Colonic mucosa (tissue), 4 donors: Measurements from ENCODE around the gene FAM110A. TPM values are rescaled to one million over a fixed set of nuclear protein-coding genes. Genes with fewer than 3 reads are reported as not detected.

Experiments
- DNase-seq: peaks from one replicate; pipeline ENCODE4 v3.0.0-alpha.2; 2020
- H3K27ac ChIP-seq: fragments of 200-600 bp; one replicate; pipeline ENCODE4 v1.8.0; 2021
- H3K27me3 ChIP-seq: fragments of 200-600 bp; one replicate; pipeline ENCODE4 v1.8.0; 2021
- H3K36me3 ChIP-seq: fragments of 200-600 bp; one replicate; pipeline ENCODE4 v1.8.0; 2021
- H3K4me1 ChIP-seq: fragments of 200-600 bp; one replicate; pipeline ENCODE4 v1.8.0; 2021; ENCODE audit warnings: mild to moderate bottlenecking
- H3K4me3 ChIP-seq: fragments of 200-600 bp; one replicate; pipeline ENCODE4 v1.8.0; 2021
- H3K9ac ChIP-seq, 2 donors: one replicate each; pipeline ENCODE4 v1.7.0; 2013; ENCODE audit warnings: control low read depth in 2 of 2, low read depth in 2 of 2, low read length in 2 of 2
- H3K9me3 ChIP-seq: fragments of 200-600 bp; one replicate; pipeline ENCODE4 v1.8.0; 2021
- intact Hi-C: fragments of 100-400 bp; cut with DNase I; formaldehyde crosslinking; loops from one replicate; pipeline ENCODE4 v1.14.1; 2022
- total RNA-seq, 2 donors: library from RNA; stranded (reverse); fragmentation: NEBNext Ultra II Directional in 1 of 2; extraction: Animal tissue kit (Norgen Biotek cat#: 25700) in 1 of 2; gene quantifications; one replicate each; pipeline ENCODE4 v1.2.1, GENCODE V29; 2021
- TF ChIP-seq, protein P1 (sequence below): fragments of 200-600 bp; IDR thresholded peaks from one replicate; pipeline ENCODE4 v1.8.0; 2022; ENCODE audit warnings: antibody characterized with exemption, mild to moderate bottlenecking
- donor health status: healthy.
- donor health status: DM: no; HTN: no; CAD: no.
- donor health status: DM: no; HTN: no; CAD: no.

Gene FAM110A
- total RNA-seq, 2 donors from 2014 or later = 13.0 to 19.7 TPM

GRCh38 chr20:831251-831650 is 2.3 kb upstream of the FAM110A start:
- Histone ChIP-seq H3K36me3 (no peaks in the 10 kb centered on the region), H3K27me3 (no peaks in the 10 kb centered on the region), H3K9me3 (no peaks in the 10 kb centered on the region), H3K27ac (no peak overlapping the region), H3K9ac (no peak overlapping the region), H3K4me1 (no peaks in the 10 kb centered on the region), H3K4me3 (no peak overlapping the region)
- intact Hi-C loops = no loop called here
- TF ChIP-seq, protein P1, sequence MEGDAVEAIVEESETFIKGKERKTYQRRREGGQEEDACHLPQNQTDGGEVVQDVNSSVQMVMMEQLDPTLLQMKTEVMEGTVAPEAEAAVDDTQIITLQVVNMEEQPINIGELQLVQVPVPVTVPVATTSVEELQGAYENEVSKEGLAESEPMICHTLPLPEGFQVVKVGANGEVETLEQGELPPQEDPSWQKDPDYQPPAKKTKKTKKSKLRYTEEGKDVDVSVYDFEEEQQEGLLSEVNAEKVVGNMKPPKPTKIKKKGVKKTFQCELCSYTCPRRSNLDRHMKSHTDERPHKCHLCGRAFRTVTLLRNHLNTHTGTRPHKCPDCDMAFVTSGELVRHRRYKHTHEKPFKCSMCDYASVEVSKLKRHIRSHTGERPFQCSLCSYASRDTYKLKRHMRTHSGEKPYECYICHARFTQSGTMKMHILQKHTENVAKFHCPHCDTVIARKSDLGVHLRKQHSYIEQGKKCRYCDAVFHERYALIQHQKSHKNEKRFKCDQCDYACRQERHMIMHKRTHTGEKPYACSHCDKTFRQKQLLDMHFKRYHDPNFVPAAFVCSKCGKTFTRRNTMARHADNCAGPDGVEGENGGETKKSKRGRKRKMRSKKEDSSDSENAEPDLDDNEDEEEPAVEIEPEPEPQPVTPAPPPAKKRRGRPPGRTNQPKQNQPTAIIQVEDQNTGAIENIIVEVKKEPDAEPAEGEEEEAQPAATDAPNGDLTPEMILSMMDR = no peak
- DNase-seq = no peak

DNA sequence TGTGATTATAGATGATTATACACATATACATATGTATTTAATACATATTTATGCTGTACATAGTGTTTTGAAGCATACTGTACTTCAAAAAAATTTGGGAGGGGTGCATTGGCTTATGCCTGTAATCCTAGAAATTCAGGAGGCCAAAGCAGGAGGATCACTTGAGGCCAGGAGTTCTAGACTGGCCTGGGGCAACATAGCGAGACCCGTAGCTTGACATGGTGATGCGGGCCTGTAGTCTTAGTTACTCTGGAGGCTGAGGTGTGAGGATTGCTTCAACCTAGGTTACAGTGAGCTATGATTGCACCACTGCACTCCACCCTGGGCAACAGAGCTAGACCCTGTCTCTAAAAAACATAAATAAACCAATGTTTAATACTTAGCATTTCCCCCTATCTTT is 1.6 kb upstream of the FAM110A start:
- no peaks in the 10 kb centered on the region for H3K4me1 ChIP-seq
- no peak for DNase-seq
- H3K4me3 ChIP-seq = no peak overlapping the region
- no peaks in the 10 kb centered on the region for H3K36me3 ChIP-seq
- no peak overlapping the region for H3K9ac ChIP-seq
- H3K27ac ChIP-seq = no peak overlapping the region
- H3K27me3 ChIP-seq = no peaks in the 10 kb centered on the region
- intact Hi-C loops = no loop called here
- TF ChIP-seq, protein P1 = no peak
- no peaks in the 10 kb centered on the region for H3K9me3 ChIP-seq

GRCh38 chr20:833121-833449 is 430 bp upstream of the FAM110A start:
- H3K36me3 ChIP-seq = no peaks in the 10 kb centered on the region
- no peak for DNase-seq
- H3K4me3 ChIP-seq = peak overlapping the region; percentile 81
- no peaks in the 10 kb centered on the region for H3K27me3 ChIP-seq
- H3K27ac ChIP-seq = peak overlapping the region; percentile 53
- H3K9ac ChIP-seq = peak overlapping the region; percentile 40 to 86
- no peaks in the 10 kb centered on the region for H3K9me3 ChIP-seq
- TF ChIP-seq, protein P1 = no peak
- intact Hi-C loops = no loop called here
- H3K4me1 ChIP-seq = no peaks in the 10 kb centered on the region

GRCh38 chr20:834151-834746 is 734 bp downstream of the FAM110A start:
- TF ChIP-seq, protein P1 = no peak
- no peaks in the 10 kb centered on the region for H3K4me1 ChIP-seq
- no peak for DNase-seq
- peak overlapping the region; percentile 59 for H3K27ac ChIP-seq
- H3K27me3 ChIP-seq = no peaks in the 10 kb centered on the region
- H3K36me3 ChIP-seq = no peaks in the 10 kb centered on the region
- peak overlapping the region; percentile 81 for H3K4me3 ChIP-seq
- H3K9me3 ChIP-seq = no peaks in the 10 kb centered on the region
- peak overlapping the region; percentile 86 to 89 for H3K9ac ChIP-seq
- intact Hi-C loops = no loop called here

DNA sequence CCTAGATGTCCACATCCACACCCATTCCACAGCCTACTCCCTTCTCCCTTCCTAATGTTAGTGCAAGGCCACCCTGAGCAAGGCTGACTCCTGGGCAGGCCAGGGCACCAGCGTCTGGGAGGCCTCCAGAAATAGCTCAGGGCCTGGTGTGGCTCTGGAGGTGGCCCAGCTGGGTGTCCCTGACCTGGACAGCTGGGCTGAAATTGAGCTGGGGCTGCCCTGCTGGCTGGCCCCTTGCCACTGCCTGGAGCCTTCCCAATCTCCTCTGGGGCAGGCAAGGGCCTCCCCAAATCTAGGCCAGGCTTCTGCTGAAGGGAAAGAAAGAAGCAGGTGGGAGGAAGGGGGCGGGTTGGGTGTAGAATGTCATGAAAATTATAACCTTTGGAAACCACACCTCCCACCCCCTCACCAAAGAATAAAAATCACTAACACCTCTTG is 2.1 kb downstream of the FAM110A start:
- DNase-seq = no peak
- H3K4me3 ChIP-seq = no peak overlapping the region
- no peak overlapping the region for H3K27ac ChIP-seq
- TF ChIP-seq, protein P1 = no peak
- peak overlapping the region in 1 of 2 donors; percentile 12 for H3K9ac ChIP-seq
- no peaks in the 10 kb centered on the region for H3K9me3 ChIP-seq
- no peaks in the 10 kb centered on the region for H3K4me1 ChIP-seq
- H3K27me3 ChIP-seq = no peaks in the 10 kb centered on the region
- H3K36me3 ChIP-seq = no peaks in the 10 kb centered on the region
- intact Hi-C loops = no loop called here
